HepG2 (cell line): ENCODE measurements around the gene PASK. TPM values are rescaled to one million over a fixed set of nuclear protein-coding genes. Genes with fewer than 3 reads are reported as not detected.

ENCODE experiments used
- DPF2 ChIP-seq: sonication (generic); formaldehyde crosslinking; IDR thresholded peaks from 2 replicates; pipeline ENCODE4 v1.4.0; 2020; ENCODE audit warnings: mild to moderate bottlenecking, low read depth, missing genetic modification reagents, borderline replicate concordance
- FOXK1 ChIP-seq: sonication (generic); formaldehyde crosslinking; IDR thresholded peaks from 2 replicates; pipeline ENCODE4 v1.4.0; 2020; ENCODE audit warnings: low read depth, missing genetic modification reagents, borderline replicate concordance
- HOXA3 ChIP-seq: sonication (generic); formaldehyde crosslinking; IDR thresholded peaks from 2 replicates; pipeline ENCODE4 v1.5.0; 2020; ENCODE audit warnings: missing genetic modification reagents
- MAZ ChIP-seq, 2 experiments: sonication (generic) in 1 of 2; formaldehyde crosslinking in 1 of 2; IDR thresholded peaks; 2 replicates each; pipeline versions ENCODE4 v1.5.0 to v1.6.1; 2012 to 2020; ENCODE audit warnings: low read depth in 2 of 2, mild to moderate bottlenecking in 2 of 2, borderline replicate concordance in 1 of 2, improper control_type of control experiment in 1 of 2, low read length in 1 of 2, missing genetic modification reagents in 1 of 2, moderate library complexity in 1 of 2
- MTF2 ChIP-seq: sonication (generic); formaldehyde crosslinking; IDR thresholded peaks from 2 replicates; pipeline ENCODE4 v1.5.0; 2020; ENCODE audit warnings: missing genetic modification reagents, borderline replicate concordance
- NFATC3 ChIP-seq: sonication (generic); formaldehyde crosslinking; IDR thresholded peaks from 2 replicates; pipeline ENCODE4 v1.5.1; 2020; ENCODE audit warnings: mild to moderate bottlenecking, missing genetic modification reagents
- NFE2 ChIP-seq: sonication (generic); formaldehyde crosslinking; IDR thresholded peaks from 2 replicates; pipeline ENCODE4 v1.4.0; 2020; ENCODE audit warnings: missing genetic modification reagents
- NFYC ChIP-seq: IDR thresholded peaks from 2 replicates; pipeline ENCODE4 v1.6.1; 2016; ENCODE audit warnings: missing genetic modification reagents, missing compliant biosample characterization
- SAFB2 ChIP-seq: sonication (generic); formaldehyde crosslinking; IDR thresholded peaks from 2 replicates; pipeline ENCODE4 v1.5.1; 2020; ENCODE audit warnings: missing genetic modification reagents, low read depth, mild to moderate bottlenecking, borderline replicate concordance
- SP4 ChIP-seq: sonication (generic); formaldehyde crosslinking; IDR thresholded peaks from 2 replicates; pipeline ENCODE4 v1.8.1; 2023; ENCODE audit warnings: mild to moderate bottlenecking, missing genetic modification reagents
- SPEN ChIP-seq: sonication (generic); formaldehyde crosslinking; IDR thresholded peaks from 2 replicates; pipeline ENCODE4 v1.5.1; 2020; ENCODE audit warnings: low read depth, mild to moderate bottlenecking, missing genetic modification reagents
- UBTF ChIP-seq: sonication (generic); formaldehyde crosslinking; IDR thresholded peaks from 2 replicates; pipeline ENCODE4 v1.4.0; 2020; ENCODE audit warnings: mild to moderate bottlenecking, missing genetic modification reagents
- ZFP62 ChIP-seq: sonication (generic); formaldehyde crosslinking; IDR thresholded peaks from 2 replicates; pipeline ENCODE4 v1.4.0; 2020; ENCODE audit warnings: missing genetic modification reagents
- ZFX ChIP-seq: sonication (generic); formaldehyde crosslinking; IDR thresholded peaks from 2 replicates; pipeline ENCODE4 v1.4.0; 2020; ENCODE audit warnings: mild to moderate bottlenecking, low read depth, missing genetic modification reagents, moderate library complexity
- ZNF430 ChIP-seq: sonication (generic); formaldehyde crosslinking; IDR thresholded peaks from 2 replicates; pipeline ENCODE4 v1.9.0; 2021; ENCODE audit warnings: mild to moderate bottlenecking, missing genetic modification reagents
- ZNF713 ChIP-seq: sonication (generic); formaldehyde crosslinking; IDR thresholded peaks from 2 replicates; pipeline ENCODE4 v1.4.0; 2020; ENCODE audit warnings: mild to moderate bottlenecking, missing genetic modification reagents
- ZNF772 ChIP-seq: sonication (generic); formaldehyde crosslinking; IDR thresholded peaks from 2 replicates; pipeline ENCODE4 v1.5.0; 2020; ENCODE audit warnings: mild to moderate bottlenecking, missing genetic modification reagents
- ZNF788 ChIP-seq: sonication (generic); formaldehyde crosslinking; IDR thresholded peaks from 2 replicates; pipeline ENCODE4 v1.5.0; 2020; ENCODE audit warnings: mild to moderate bottlenecking, missing genetic modification reagents, borderline replicate concordance
- ZNF816 ChIP-seq: sonication (generic); formaldehyde crosslinking; IDR thresholded peaks from 2 replicates; pipeline ENCODE4 v1.8.0; 2022; ENCODE audit warnings: missing genetic modification reagents, mild to moderate bottlenecking, borderline replicate concordance
- ZNF883 ChIP-seq: sonication (generic); formaldehyde crosslinking; IDR thresholded peaks from 2 replicates; pipeline ENCODE4 v1.5.1; 2020; ENCODE audit warnings: mild to moderate bottlenecking, missing genetic modification reagents; ENCODE audit errors: not compliant biosample characterization
- ZSCAN31 ChIP-seq: sonication (generic); formaldehyde crosslinking; IDR thresholded peaks from 2 replicates; pipeline ENCODE4 v1.5.0; 2020; ENCODE audit warnings: low read depth, mild to moderate bottlenecking, missing genetic modification reagents
- polyA plus RNA-seq, 8 experiments: library from polyadenylated mRNA; depleted of rRNA in 3 of 8; stranded (reverse) in 7 of 8; unstranded in 1 of 8; fragments of >200 nt; fragmentation: Illumina TruSeq in 4 of 8; extraction: Trizol in 4 of 8; gene quantifications; 2 replicates each; pipeline versions ENCODE4 v1.2.1 to v1.2.3, GENCODE V29; 2011 to 2016; ENCODE audit warnings: low read depth in 4 of 8, missing spikeins in 1 of 8, mixed read lengths in 1 of 8; ENCODE audit not compliant: insufficient read depth in 1 of 8
- total RNA-seq, 5 experiments: library from RNA; depleted of rRNA; stranded (reverse); fragments of >200 nt; fragmentation: Illumina TruSeq; extraction: Trizol; gene quantifications; 2 replicates each; pipeline ENCODE4 v1.2.3, GENCODE V29; 2016; ENCODE audit warnings: low read depth in 1 of 5
- TF ChIP-seq, protein P1 (sequence below): sonication (generic); formaldehyde crosslinking; IDR thresholded peaks from 2 replicates; pipeline ENCODE4 v1.4.0; 2020; ENCODE audit warnings: missing genetic modification reagents
- TF ChIP-seq, protein P2 (sequence below): IDR thresholded peaks from 2 replicates; pipeline ENCODE4 v1.6.1; 2016
- TF ChIP-seq, protein P3 (sequence below): IDR thresholded peaks from 2 replicates; pipeline ENCODE4 v1.6.1; 2016; ENCODE audit warnings: control low read depth

Gene PASK
- total and polyA plus RNA-seq, 2 of the 13 experiments (the other 11 are each of a cell fraction or from before 2014, with no cell fraction given), result 6.9 to 17.0 TPM

- TF ChIP-seq, protein P1, sequence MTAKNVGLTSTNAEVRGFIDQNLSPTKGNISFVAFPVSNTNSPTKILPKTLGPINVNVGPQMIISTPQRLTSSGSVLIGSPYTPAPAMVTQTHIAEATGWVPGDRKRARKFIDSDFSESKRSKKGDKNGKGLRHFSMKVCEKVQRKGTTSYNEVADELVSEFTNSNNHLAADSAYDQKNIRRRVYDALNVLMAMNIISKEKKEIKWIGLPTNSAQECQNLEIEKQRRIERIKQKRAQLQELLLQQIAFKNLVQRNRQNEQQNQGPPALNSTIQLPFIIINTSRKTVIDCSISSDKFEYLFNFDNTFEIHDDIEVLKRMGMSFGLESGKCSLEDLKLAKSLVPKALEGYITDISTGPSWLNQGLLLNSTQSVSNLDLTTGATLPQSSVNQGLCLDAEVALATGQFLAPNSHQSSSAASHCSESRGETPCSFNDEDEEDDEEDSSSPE (CRISPR knock-in tag), result peak; percentile 96
- peak; percentile 80; the same call in 1 of the 2 replicates for TF ChIP-seq SAFB2 (CRISPR knock-in tag)
- peak; percentile 72; the same call in 1 of the 2 replicates for TF ChIP-seq UBTF
- TF ChIP-seq SP4 (CRISPR knock-in tag), result peak; percentile 29; the same call in 1 of the 2 replicates
- peak; percentile 47 for TF ChIP-seq ZNF772 (CRISPR knock-in tag)
- no peak for TF ChIP-seq FOXK1 (CRISPR knock-in tag)
- no peak; the same call in 1 of the 2 replicates for TF ChIP-seq SPEN (CRISPR knock-in tag)
- TF ChIP-seq MAZ (IDR thresholded peaks at IDR 0.05; ENCODE audit: borderline replicate concordance, low read depth, low read length), result 0 out of 2 replicates have a peak, but pooled peaks have one; percentile 48
- peak; percentile 69; the same call in 1 of the 2 replicates for TF ChIP-seq MAZ (CRISPR knock-in tag; IDR thresholded peaks at IDR 0.05; ENCODE audit: low read depth)
- TF ChIP-seq NFYC (CRISPR knock-in tag), result peak; percentile 96
- TF ChIP-seq, protein P2, sequence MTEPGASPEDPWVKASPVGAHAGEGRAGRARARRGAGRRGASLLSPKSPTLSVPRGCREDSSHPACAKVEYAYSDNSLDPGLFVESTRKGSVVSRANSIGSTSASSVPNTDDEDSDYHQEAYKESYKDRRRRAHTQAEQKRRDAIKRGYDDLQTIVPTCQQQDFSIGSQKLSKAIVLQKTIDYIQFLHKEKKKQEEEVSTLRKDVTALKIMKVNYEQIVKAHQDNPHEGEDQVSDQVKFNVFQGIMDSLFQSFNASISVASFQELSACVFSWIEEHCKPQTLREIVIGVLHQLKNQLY (CRISPR knock-in tag), result no peak
- peak; percentile 52; the same call in 1 of the 2 replicates for TF ChIP-seq ZNF816 (CRISPR knock-in tag)
- no peak for TF ChIP-seq DPF2 (CRISPR knock-in tag)
- peak; percentile 39 for TF ChIP-seq ZNF883 (CRISPR knock-in tag)
- TF ChIP-seq MTF2, result 0 out of 2 replicates have a peak, but pooled peaks have one; percentile 59
- TF ChIP-seq HOXA3, result peak; percentile 63; the same call in 1 of the 2 replicates
- peak; percentile 50; the same call in 1 of the 2 replicates for TF ChIP-seq ZNF788 (CRISPR knock-in tag)
- 0 out of 2 replicates have a peak, but pooled peaks have one; percentile 67 for TF ChIP-seq ZNF430 (CRISPR knock-in tag)
- 0 out of 2 replicates have a peak, but pooled peaks have one; percentile 29 for TF ChIP-seq ZSCAN31 (CRISPR knock-in tag)
- no peak for TF ChIP-seq NFE2 (CRISPR knock-in tag)
- no peak for TF ChIP-seq NFATC3 (CRISPR knock-in tag)
- TF ChIP-seq ZFX (CRISPR knock-in tag), result peak; percentile 34
- no peak for TF ChIP-seq ZFP62 (CRISPR knock-in tag)
- 0 out of 2 replicates have a peak, but pooled peaks have one; percentile 79 for TF ChIP-seq ZNF713
- TF ChIP-seq, protein P3, sequence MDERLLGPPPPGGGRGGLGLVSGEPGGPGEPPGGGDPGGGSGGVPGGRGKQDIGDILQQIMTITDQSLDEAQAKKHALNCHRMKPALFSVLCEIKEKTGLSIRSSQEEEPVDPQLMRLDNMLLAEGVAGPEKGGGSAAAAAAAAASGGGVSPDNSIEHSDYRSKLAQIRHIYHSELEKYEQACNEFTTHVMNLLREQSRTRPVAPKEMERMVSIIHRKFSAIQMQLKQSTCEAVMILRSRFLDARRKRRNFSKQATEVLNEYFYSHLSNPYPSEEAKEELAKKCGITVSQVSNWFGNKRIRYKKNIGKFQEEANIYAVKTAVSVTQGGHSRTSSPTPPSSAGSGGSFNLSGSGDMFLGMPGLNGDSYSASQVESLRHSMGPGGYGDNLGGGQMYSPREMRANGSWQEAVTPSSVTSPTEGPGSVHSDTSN, result peak; percentile 93
Observed at GRCh38 chr2:241148891-241149674, at the start of gene PASK (continued).
